Progenitor cell of endocrine pancreas (in vitro differentiated cells): ENCODE results near the gene RPS17. TPM values are rescaled to one million over a fixed set of nuclear protein-coding genes. Genes with fewer than 3 reads are reported as not detected.
A peak's percentile ranks its signal among the peaks of the same experiment; 100 is the strongest.

Experiments
- DNase-seq: peaks from one replicate; pipeline ENCODE4 v3.0.0; 2021; ENCODE audit warnings: low spot score; ENCODE audit not compliant: unreplicated experiment
- H3K27ac Mint-ChIP-seq: 2 replicates; pipeline ENCODE4 v1.8.0; 2021; ENCODE audit warnings: mild to moderate bottlenecking, moderate library complexity, mixed read lengths
- H3K27me3 Mint-ChIP-seq: 2 replicates; pipeline ENCODE4 v1.8.0; 2021; ENCODE audit warnings: mixed read lengths
- H3K36me3 Mint-ChIP-seq: 2 replicates; pipeline ENCODE4 v1.8.0; 2022; ENCODE audit warnings: mixed read lengths; ENCODE audit not compliant: insufficient read depth
- H3K4me1 Mint-ChIP-seq: 2 replicates; pipeline ENCODE4 v1.8.0; 2021; ENCODE audit warnings: low read depth, mixed read lengths
- H3K4me3 Mint-ChIP-seq: 2 replicates; pipeline ENCODE4 v1.8.0; 2021; ENCODE audit warnings: low read depth, mild to moderate bottlenecking, moderate library complexity, mixed read lengths
- H3K9me3 Mint-ChIP-seq: 2 replicates; pipeline ENCODE4 v1.8.0; 2021; ENCODE audit warnings: low read depth, mixed read lengths
- CTCF ChIP-seq: fragments of 200-600 bp; sonication (generic); IDR thresholded peaks from one replicate; pipeline ENCODE4 v1.5.0; 2021; ENCODE audit warnings: antibody characterized with exemption, mild to moderate bottlenecking; ENCODE audit not compliant: unreplicated experiment
- long read RNA-seq: library from polyadenylated mRNA; unstranded; transcript quantifications from one replicate; pipeline ENCODE4 v2.0.0, GENCODE V29; 2020
- total RNA-seq: library from RNA; stranded (reverse); gene quantifications from 2 replicates; pipeline ENCODE4 v1.2.1, GENCODE V29; 2021

RPS17 gene
- total RNA-seq: 1,639 and 1,699 TPM in 2 replicates
- long read RNA-seq, transcript RPS17-210 (5 exons, 488 nt): major isoform, 566 of 572 reads
- long read RNA-seq, partial matches to known transcripts: 1 of 572 reads
- long read RNA-seq, other reads (novel, unspliced or antisense): 1 of 572 reads

GRCh38 chr15:82540055-82540983 lies at the start of gene RPS17:
RPS17 (minus strand) TSS chr15:82540457; CDS start chr15:82540428, 29 bp downstream.
- Mint-ChIP-seq H3K4me3 (peak within 1 kb of the TSS; percentile 96), H3K4me1 (peaks cover 14% of the 10 kb centered on the region), H3K36me3 (peaks cover 19% of the 10 kb centered on the region), H3K27me3 (peaks cover 5% of the 10 kb centered on the region), H3K9me3 (no peaks in the 10 kb centered on the region), H3K27ac (peak within 1 kb of the TSS; percentile 97)
- peak; percentile 97 for DNase-seq
- peak; percentile 100 for TF ChIP-seq CTCF

GRCh38 chr15:82587805-82588204 lies 47.5 kb upstream of the RPS17 start:
- no peaks in the 10 kb centered on the region for H3K9me3 Mint-ChIP-seq
- no peak overlapping the region for H3K27ac Mint-ChIP-seq
- H3K4me1 Mint-ChIP-seq: no peaks in the 10 kb centered on the region
- H3K27me3 Mint-ChIP-seq: peaks cover 12% of the 10 kb centered on the region
- H3K36me3 Mint-ChIP-seq: no peaks in the 10 kb centered on the region
- no peak for TF ChIP-seq CTCF
- H3K4me3 Mint-ChIP-seq: no peak overlapping the region
- no peak for DNase-seq

GRCh38 chr15:82585072-82585471 lies 44.8 kb upstream of the RPS17 start:
- Mint-ChIP-seq H3K27me3 (peaks cover 20% of the 10 kb centered on the region), H3K9me3 (no peaks in the 10 kb centered on the region), H3K4me3 (no peak overlapping the region), H3K36me3 (no peaks in the 10 kb centered on the region), H3K4me1 (no peaks in the 10 kb centered on the region), H3K27ac (no peak overlapping the region)
- TF ChIP-seq CTCF: no peak
- no peak for DNase-seq

GRCh38 chr15:82580713-82581112 lies 40.5 kb upstream of the RPS17 start:
- no peaks in the 10 kb centered on the region for H3K4me1 Mint-ChIP-seq
- H3K4me3 Mint-ChIP-seq: no peak overlapping the region
- H3K9me3 Mint-ChIP-seq: no peaks in the 10 kb centered on the region
- no peak for DNase-seq
- peaks cover 13% of the 10 kb centered on the region for H3K27me3 Mint-ChIP-seq
- no peak for TF ChIP-seq CTCF
- no peak overlapping the region for H3K27ac Mint-ChIP-seq
- no peaks in the 10 kb centered on the region for H3K36me3 Mint-ChIP-seq

- no peak for DNase-seq
- no peaks in the 10 kb centered on the region for H3K9me3 Mint-ChIP-seq
- H3K4me3 Mint-ChIP-seq: no peak overlapping the region
- H3K27me3 Mint-ChIP-seq: peaks cover 18% of the 10 kb centered on the region
- H3K36me3 Mint-ChIP-seq: no peaks in the 10 kb centered on the region
- H3K4me1 Mint-ChIP-seq: no peaks in the 10 kb centered on the region
- H3K27ac Mint-ChIP-seq: no peak overlapping the region
- TF ChIP-seq CTCF: no peak
These were observed 35.1 kb upstream of the RPS17 start for GRCh38 chr15:82575335-82575734.
